Islet precursor cell (in vitro differentiated cells): ENCODE measurements around the gene QSOX2.

Source experiments
- DNase-seq: peaks from one replicate; pipeline ENCODE4 v3.0.0-alpha.2; 2018

QSOX2 gene

GRCh38 chr9:136219276-136219675 is 26.3 kb downstream of the QSOX2 start:
- no peak for DNase-seq

- no peak for DNase-seq
Measured at GRCh38 chr9:136218673-136219072, 26.9 kb downstream of the QSOX2 start.

GRCh38 chr9:136218271-136218670 is 27.3 kb downstream of the QSOX2 start:
- no peak for DNase-seq

GRCh38 chr9:136216541-136217244 is 28.9 kb downstream of the QSOX2 start:
- DNase-seq: no peak

GRCh38 chr9:136213733-136214132 is 31.9 kb downstream of the QSOX2 start:
- no peak for DNase-seq

- DNase-seq: no peak
Measured at GRCh38 chr9:136212345-136212950, 33.2 kb downstream of the QSOX2 start.

GRCh38 chr9:136211441-136212344 is 33.9 kb downstream of the QSOX2 start:
- no peak for DNase-seq

- DNase-seq: no peak
Measured at GRCh38 chr9:136211006-136211405, 34.6 kb downstream of the QSOX2 start.

GRCh38 chr9:136210276-136210675 is 35.3 kb downstream of the QSOX2 start:
- no peak for DNase-seq

GRCh38 chr9:136209786-136210185 is 35.8 kb downstream of the QSOX2 start:
- no peak for DNase-seq

GRCh38 chr9:136209232-136209631 is 36.4 kb downstream of the QSOX2 start:
- no peak for DNase-seq

- no peak for DNase-seq
Measured at GRCh38 chr9:136208675-136209074, 36.9 kb downstream of the QSOX2 start.

- no peak for DNase-seq
Measured at GRCh38 chr9:136207616-136208015, 38.0 kb downstream of the QSOX2 start.

GRCh38 chr9:136206602-136207275 is 38.9 kb downstream of the QSOX2 start:
- no peak for DNase-seq

GRCh38 chr9:136205707-136205992 is 40.0 kb downstream of the QSOX2 start:
- DNase-seq: no peak

GRCh38 chr9:136204838-136205706 is 40.5 kb downstream of the QSOX2 start, which contains the start of gene LHX3:
Gene LHX3, minus strand, starts transcription at chr9:136205128. Its CDS starts 116 bp downstream, at chr9:136205012.
- peak; percentile 75 for DNase-seq

- DNase-seq: no peak
Measured at GRCh38 chr9:136204145-136204805, 41.3 kb downstream of the QSOX2 start.

- no peak for DNase-seq
Measured at GRCh38 chr9:136203408-136204144, 42.0 kb downstream of the QSOX2 start.

- DNase-seq: no peak
Measured at GRCh38 chr9:136202454-136203407, 42.9 kb downstream of the QSOX2 start.
